Right lobe of liver (tissue), 6 donors: ENCODE data around the gene GALNT17. TPM values are rescaled to one million over a fixed set of nuclear protein-coding genes. Genes with fewer than 3 reads are reported as not detected.

Experiments
- ATAC-seq, 4 donors: fragments of 200-7000 bp; cut with Tn5 transposase; one replicate each; pipeline ENCODE4 v1.9.1; 2020; ENCODE audit warnings: mild to moderate bottlenecking in 4 of 4, moderate library complexity in 4 of 4
- DNase-seq, 3 donors: peaks; one replicate each; pipeline ENCODE4 v3.0.0-alpha.2; 2020
- H3K27ac ChIP-seq, 3 donors: fragments of 200-600 bp; one replicate each; pipeline ENCODE4 v1.8.0; 2022
- H3K27me3 ChIP-seq, 2 donors: fragments of 200-600 bp; one replicate each; pipeline ENCODE4 v1.8.0; 2022
- H3K36me3 ChIP-seq, 4 donors: fragments of 200-600 bp; sonication (generic) in 1 of 4; one replicate each; pipeline versions ENCODE4 v1.5.1 to v1.8.0; 2017 to 2022; ENCODE audit warnings: control low read depth in 1 of 4
- H3K4me1 ChIP-seq, 4 donors: fragments of 200-600 bp; sonication (generic) in 1 of 4; one replicate each; pipeline versions ENCODE4 v1.5.1 to v1.8.0; 2017 to 2022; ENCODE audit warnings: control low read depth in 1 of 4
- H3K4me3 ChIP-seq, 3 donors: fragments of 200-600 bp; one replicate each; pipeline ENCODE4 v1.8.0; 2022
- H3K9me3 ChIP-seq, 4 donors: fragments of 200-600 bp; sonication (generic) in 1 of 4; one replicate each; pipeline versions ENCODE4 v1.5.1 to v1.8.0; 2017 to 2022; ENCODE audit warnings: control low read depth in 1 of 4
- CTCF ChIP-seq, 4 donors: fragments of 200-600 bp in 3 of 4; fragments of 450-650 bp in 1 of 4; IDR thresholded peaks; one replicate each; pipeline versions ENCODE4 v1.5.1 to v1.8.0; 2016 to 2022; ENCODE audit warnings: antibody characterized with exemption in 4 of 4, mild to moderate bottlenecking in 2 of 4
- POLR2A ChIP-seq: fragments of 450-650 bp; IDR thresholded peaks from one replicate; pipeline ENCODE4 v1.6.1; 2017; ENCODE audit warnings: antibody characterized with exemption, mild to moderate bottlenecking
- WGBS: methylation state at CpG from one replicate; pipeline ENCODE4 v1.1.6; 2018; ENCODE audit warnings: low coverage, low lambda C conversion rate; ENCODE audit not compliant: insufficient coverage; ENCODE audit errors: missing lambda C conversion rate; 5-methylcytosine and 5-hydroxymethylcytosine counted together
- intact Hi-C, 2 donors: fragments of 100-400 bp; cut with DNase I; formaldehyde crosslinking; loops; one replicate each; pipeline versions ENCODE4 v1.11.2 to v1.14.1; 2022
- total RNA-seq, 6 experiments: library from RNA; depleted of rRNA in 2 of 6; stranded (reverse); fragments of >200 nt in 2 of 6; fragmentation: NEBNext Ultra II Directional in 3 of 6; extraction: Animal tissue kit (Norgen Biotek cat#: 25700) in 3 of 6; gene quantifications; one replicate each; pipeline versions ENCODE4 v1.1.0 to v1.2.4, GENCODE V29; 2016 to 2023
- donor health status: DM: no; HTN: yes; CAD: no.
- donor health status: DM: no; HTN: no; CAD: no.
- donor health status: DM: no; HTN: no; CAD: no.
- donor health status: DM: no; HTN: yes; CAD: no.
- donor health status: DM: no; HTN: yes; CAD: no.

GALNT17 gene
- total RNA-seq, 6 experiments from 2014 or later: 0.06 to 0.31 (median 0.10) TPM

GRCh38 chr7:71518880-71519279, 386.9 kb downstream of the GALNT17 start:
- TF ChIP-seq POLR2A (no peak), CTCF (IDR thresholded peaks at IDR 0.05) (no peak)
- Histone ChIP-seq H3K9me3 (no peaks in the 10 kb centered on the region), H3K4me3 (no peak overlapping the region), H3K27ac (no peak overlapping the region), H3K27me3 (no peaks in the 10 kb centered on the region), H3K36me3 (no peaks in the 10 kb centered on the region), H3K4me1 (no peaks in the 10 kb centered on the region)
- 43% methylated on average over 2 of the region's 2 CpGs for WGBS
- no peak for DNase-seq
- intact Hi-C loops: no loop called here
- ATAC-seq: no peak

- no peaks in the 10 kb centered on the region for H3K27me3 ChIP-seq
- DNase-seq: no peak
- 38% methylated on average over 5 of the region's 5 CpGs for WGBS
- no peaks in the 10 kb centered on the region for H3K9me3 ChIP-seq
- no peak overlapping the region for H3K27ac ChIP-seq
- H3K4me3 ChIP-seq: no peak overlapping the region
- intact Hi-C loops: no loop called here
- ATAC-seq: peak in 1 of 4 donors; percentile 13
- no peak for TF ChIP-seq CTCF (IDR thresholded peaks at IDR 0.05)
- no peak for TF ChIP-seq POLR2A
- H3K4me1 ChIP-seq: no peaks in the 10 kb centered on the region
- H3K36me3 ChIP-seq: no peaks in the 10 kb centered on the region
Measured at GRCh38 chr7:71521506-71521905, 389.6 kb downstream of the GALNT17 start.

GRCh38 chr7:71526106-71526505, 394.2 kb downstream of the GALNT17 start:
- H3K27ac ChIP-seq: no peak overlapping the region
- 79% methylated on average over 7 of the region's 7 CpGs for WGBS
- H3K9me3 ChIP-seq: no peaks in the 10 kb centered on the region
- no peak for TF ChIP-seq CTCF (IDR thresholded peaks at IDR 0.05)
- no peak for TF ChIP-seq POLR2A
- H3K27me3 ChIP-seq: no peaks in the 10 kb centered on the region
- no peak overlapping the region for H3K4me3 ChIP-seq
- no peaks in the 10 kb centered on the region for H3K4me1 ChIP-seq
- no peak for ATAC-seq
- no peak for DNase-seq
- H3K36me3 ChIP-seq: no peaks in the 10 kb centered on the region
- intact Hi-C loops: no loop called here

GRCh38 chr7:71527213-71527612, 395.3 kb downstream of the GALNT17 start:
- no peak overlapping the region for H3K27ac ChIP-seq
- TF ChIP-seq CTCF (IDR thresholded peaks at IDR 0.05) (no peak), POLR2A (no peak)
- H3K27me3 ChIP-seq: no peaks in the 10 kb centered on the region
- ATAC-seq: no peak
- H3K4me1 ChIP-seq: no peaks in the 10 kb centered on the region
- H3K9me3 ChIP-seq: no peaks in the 10 kb centered on the region
- intact Hi-C loops: no loop called here
- H3K4me3 ChIP-seq: no peak overlapping the region
- DNase-seq: no peak
- H3K36me3 ChIP-seq: no peaks in the 10 kb centered on the region
- WGBS: 46% methylated on average over 5 of the region's 5 CpGs

- Histone ChIP-seq H3K4me1 (no peaks in the 10 kb centered on the region), H3K4me3 (no peak overlapping the region), H3K9me3 (no peaks in the 10 kb centered on the region), H3K27me3 (no peaks in the 10 kb centered on the region), H3K27ac (no peak overlapping the region), H3K36me3 (no peaks in the 10 kb centered on the region)
- intact Hi-C loops: no loop called here
- no peak for TF ChIP-seq POLR2A
- TF ChIP-seq CTCF (IDR thresholded peaks at IDR 0.05): no peak
- no peak for ATAC-seq
- no peak for DNase-seq
- 62% methylated on average over 2 of the region's 2 CpGs for WGBS
Measured at GRCh38 chr7:71535616-71536015, 403.7 kb downstream of the GALNT17 start.
